ENCODE data around the gene ZNF470. TPM values are rescaled to one million over a fixed set of nuclear protein-coding genes. Genes with fewer than 3 reads are reported as not detected.

Gene ZNF470
- total RNA-seq, 1 donor from 2014 or later = 6.5 TPM

GRCh38 chr19:56596676-56597075 lies 29.4 kb downstream of the ZNF470 start:
- no peak for DNase-seq (ENCODE audit: extremely low spot score, unreplicated experiment)
- H3K27me3 Mint-ChIP-seq = no peaks in the 10 kb centered on the region
- peak overlapping the region; percentile 94 for H3K4me3 Mint-ChIP-seq
- peaks cover 8% of the 10 kb centered on the region for H3K4me1 Mint-ChIP-seq (ENCODE audit: unreplicated experiment)
- H3K36me3 Mint-ChIP-seq = peaks cover 43% of the 10 kb centered on the region
- no peak for TF ChIP-seq CTCF (conservative IDR thresholded peaks at IDR 0.05)
- no peak overlapping the region for H3K27ac Mint-ChIP-seq
- H3K9me3 Mint-ChIP-seq = peaks cover 10% of the 10 kb centered on the region

GRCh38 chr19:56597696-56598095 lies 30.4 kb downstream of the ZNF470 start:
- Mint-ChIP-seq H3K27me3 (no peaks in the 10 kb centered on the region), H3K27ac (no peak overlapping the region), H3K4me1 (ENCODE audit: unreplicated experiment) (peaks cover 8% of the 10 kb centered on the region), H3K36me3 (peaks cover 53% of the 10 kb centered on the region), H3K9me3 (peaks cover 15% of the 10 kb centered on the region), H3K4me3 (no peak overlapping the region)
- no peak for DNase-seq (ENCODE audit: extremely low spot score, unreplicated experiment)
- TF ChIP-seq CTCF (conservative IDR thresholded peaks at IDR 0.05) = no peak

GRCh38 chr19:56601375-56601774 lies 34.1 kb downstream of the ZNF470 start:
- H3K4me1 Mint-ChIP-seq (ENCODE audit: unreplicated experiment) = no peaks in the 10 kb centered on the region
- peaks cover 27% of the 10 kb centered on the region for H3K9me3 Mint-ChIP-seq
- H3K27ac Mint-ChIP-seq = no peak overlapping the region
- no peaks in the 10 kb centered on the region for H3K27me3 Mint-ChIP-seq
- DNase-seq (ENCODE audit: extremely low spot score, unreplicated experiment) = no peak
- no peak for TF ChIP-seq CTCF (conservative IDR thresholded peaks at IDR 0.05)
- peaks cover 65% of the 10 kb centered on the region for H3K36me3 Mint-ChIP-seq
- H3K4me3 Mint-ChIP-seq = no peak overlapping the region

- Mint-ChIP-seq H3K27me3 (no peaks in the 10 kb centered on the region), H3K4me3 (no peak overlapping the region), H3K4me1 (ENCODE audit: unreplicated experiment) (no peaks in the 10 kb centered on the region), H3K9me3 (peaks cover 28% of the 10 kb centered on the region), H3K36me3 (peaks cover 68% of the 10 kb centered on the region), H3K27ac (no peak overlapping the region)
- no peak for TF ChIP-seq CTCF (conservative IDR thresholded peaks at IDR 0.05)
- no peak for DNase-seq (ENCODE audit: extremely low spot score, unreplicated experiment)
Observed at GRCh38 chr19:56603829-56604228, 36.6 kb downstream of the ZNF470 start.

- H3K27ac Mint-ChIP-seq = no peak overlapping the region
- no peak for DNase-seq (ENCODE audit: extremely low spot score, unreplicated experiment)
- H3K27me3 Mint-ChIP-seq = no peaks in the 10 kb centered on the region
- peaks cover 67% of the 10 kb centered on the region for H3K36me3 Mint-ChIP-seq
- H3K4me3 Mint-ChIP-seq = no peak overlapping the region
- no peak for TF ChIP-seq CTCF (conservative IDR thresholded peaks at IDR 0.05)
- no peaks in the 10 kb centered on the region for H3K4me1 Mint-ChIP-seq (ENCODE audit: unreplicated experiment)
- H3K9me3 Mint-ChIP-seq = peaks cover 36% of the 10 kb centered on the region
Observed at GRCh38 chr19:56608274-56608964, 41.2 kb downstream of the ZNF470 start.
